ENCODE data around the gene ACRBP.

The ACRBP gene

DNA sequence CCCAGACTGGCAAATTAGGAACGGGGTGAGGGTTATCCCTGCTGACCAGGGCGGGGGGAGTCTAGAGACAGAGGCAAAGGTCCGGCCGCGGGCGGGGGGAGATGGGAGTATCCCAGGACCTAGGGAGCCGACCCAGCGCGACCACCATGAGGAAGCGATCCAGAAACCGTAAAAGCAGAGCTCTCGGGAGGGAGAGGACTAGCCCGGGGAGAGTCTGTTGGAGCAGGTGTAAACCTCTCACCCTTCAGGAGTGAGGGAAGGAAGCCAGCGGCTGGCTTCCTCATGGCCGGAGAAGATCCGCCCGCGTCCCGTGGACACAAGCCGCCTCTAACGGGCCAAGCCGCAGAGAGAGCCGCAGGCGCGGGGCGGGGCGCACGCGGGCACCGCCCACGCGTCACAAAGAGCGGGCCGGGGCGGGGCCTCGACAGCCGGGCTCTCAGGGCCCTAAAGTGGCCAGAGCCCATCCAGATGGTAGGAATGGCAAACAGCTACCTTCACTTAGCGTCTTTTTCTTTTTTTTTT is at the start of gene ACRBP:
Gene ACRBP (minus strand): TSS at position 350 of the 522 bp plus-strand sequence. CDS start 66 bp downstream, at position 284.
- DNase-seq (ENCODE audit: low spot score): peak; percentile 43

- DNase-seq (ENCODE audit: low spot score): no peak
Observed at GRCh38 chr12:6695313-6696045, 48.2 kb upstream of the ACRBP start.

DNA sequence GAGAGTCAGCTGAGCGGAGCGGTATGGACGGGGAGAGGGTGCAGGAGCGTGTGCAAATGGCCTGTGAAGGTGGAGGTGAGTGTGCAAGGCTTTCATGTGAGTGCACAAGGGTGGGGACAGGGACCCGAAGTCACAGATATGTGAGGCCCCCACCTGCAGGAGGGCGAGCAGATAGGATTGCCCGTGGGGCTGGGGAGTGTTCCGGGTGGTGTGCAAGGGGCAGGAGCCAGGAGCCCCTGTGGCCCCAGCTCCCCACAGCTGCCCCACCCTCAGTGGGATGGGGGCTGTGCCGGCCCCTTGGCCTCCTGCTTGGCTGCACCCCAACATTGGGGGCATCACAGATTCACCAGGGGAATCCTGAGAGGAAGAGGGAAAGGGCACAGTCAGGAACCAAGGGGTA is 47.5 kb upstream of the ACRBP start:
- DNase-seq (ENCODE audit: low spot score): no peak

- no peak for DNase-seq (ENCODE audit: low spot score)
Observed at GRCh38 chr12:6693832-6694355, 46.7 kb upstream of the ACRBP start.

DNA sequence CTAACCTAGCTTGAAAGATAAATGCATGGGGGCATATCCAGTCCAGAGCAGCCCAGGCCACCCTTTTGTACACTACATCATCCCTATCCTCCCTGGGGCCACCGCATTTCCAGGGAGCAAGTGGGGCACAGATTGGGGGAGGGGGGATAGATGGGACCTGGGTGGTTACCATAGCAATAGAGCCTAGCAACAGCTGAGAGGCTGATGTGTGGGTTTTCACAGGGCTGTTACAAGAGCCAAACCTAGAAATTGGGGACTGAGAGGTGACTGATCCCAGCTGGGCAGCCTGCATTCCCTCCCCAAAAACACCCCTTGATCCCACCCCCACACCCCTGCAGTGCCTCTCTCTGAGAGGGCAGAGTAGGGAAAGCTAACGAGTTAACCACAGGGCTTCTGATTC is 45.7 kb upstream of the ACRBP start:
- DNase-seq (ENCODE audit: low spot score): no peak

- DNase-seq (ENCODE audit: low spot score): no peak
Observed at GRCh38 chr12:6691473-6691872, 44.2 kb upstream of the ACRBP start.

DNA sequence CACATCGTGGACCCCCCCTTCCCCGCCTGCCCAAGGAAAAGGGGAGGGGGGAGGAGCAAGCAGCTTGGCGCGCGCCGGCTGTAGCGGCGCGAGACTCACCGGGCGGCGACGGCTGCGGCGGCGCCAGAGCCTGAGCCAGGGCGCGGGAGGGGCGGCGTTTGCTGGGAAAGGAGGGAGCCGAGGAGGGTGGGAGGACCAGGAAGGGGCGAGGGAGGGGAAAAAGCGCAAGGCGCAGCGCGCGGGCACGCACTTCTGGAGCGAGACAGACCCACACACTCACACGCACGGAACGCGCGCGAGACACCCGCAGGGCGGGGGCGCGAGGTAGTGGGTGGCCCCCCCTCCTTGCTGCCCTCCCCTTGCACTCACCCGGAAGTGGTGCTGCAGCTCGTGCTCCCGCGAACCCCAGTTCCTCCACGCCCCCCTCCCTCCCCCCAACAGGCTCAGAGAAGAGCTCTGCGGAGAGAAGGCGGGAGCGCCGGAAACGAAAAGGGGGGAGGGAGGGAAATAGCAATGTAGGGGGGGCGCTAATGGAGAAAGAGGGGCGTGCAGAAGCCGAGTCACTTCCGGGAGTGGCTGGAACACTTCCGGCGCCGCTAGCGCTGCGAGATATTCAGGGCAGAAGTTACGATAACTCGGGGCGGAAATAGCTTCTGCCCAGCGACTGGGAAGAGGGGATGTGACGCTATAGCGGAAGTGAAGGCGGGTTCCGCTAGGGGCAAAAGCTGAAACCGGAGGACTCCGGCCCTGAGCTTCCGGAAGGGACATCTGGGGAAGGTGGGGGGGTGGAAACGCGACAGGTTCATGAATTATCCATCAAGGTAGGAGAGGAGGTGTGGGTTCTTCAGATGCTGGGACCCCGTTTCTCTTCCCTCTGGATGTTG is 42.0 kb upstream of the ACRBP start, which contains the start of gene ZNF384:
Gene ZNF384 (minus strand): TSS at position 377 of the 884 bp plus-strand sequence. CDS start 9,855 bp downstream, outside the sequence.
- DNase-seq (ENCODE audit: low spot score): peak; percentile 97

GRCh38 chr12:6688543-6688998 is 41.3 kb upstream of the ACRBP start:
- DNase-seq (ENCODE audit: low spot score): no peak

DNA sequence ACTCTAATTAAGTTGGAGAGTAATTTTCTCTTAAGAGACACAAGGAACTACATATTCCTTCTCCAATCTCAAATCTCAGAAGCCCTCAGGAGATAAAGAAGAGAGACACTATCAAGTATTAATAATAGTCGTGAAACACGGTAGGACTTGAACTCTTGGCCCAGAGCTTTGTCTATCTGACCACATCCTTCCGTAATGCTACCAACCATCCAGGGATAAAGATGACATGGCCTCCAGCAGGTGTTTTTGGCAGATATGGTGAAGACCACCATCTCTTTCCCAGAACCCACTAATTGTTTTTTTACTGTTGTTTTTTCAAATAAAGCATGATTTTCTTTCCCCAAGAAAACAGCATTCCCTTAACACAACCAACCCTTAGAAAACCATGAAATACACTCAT is 38.6 kb upstream of the ACRBP start:
- no peak for DNase-seq (ENCODE audit: low spot score)

DNA sequence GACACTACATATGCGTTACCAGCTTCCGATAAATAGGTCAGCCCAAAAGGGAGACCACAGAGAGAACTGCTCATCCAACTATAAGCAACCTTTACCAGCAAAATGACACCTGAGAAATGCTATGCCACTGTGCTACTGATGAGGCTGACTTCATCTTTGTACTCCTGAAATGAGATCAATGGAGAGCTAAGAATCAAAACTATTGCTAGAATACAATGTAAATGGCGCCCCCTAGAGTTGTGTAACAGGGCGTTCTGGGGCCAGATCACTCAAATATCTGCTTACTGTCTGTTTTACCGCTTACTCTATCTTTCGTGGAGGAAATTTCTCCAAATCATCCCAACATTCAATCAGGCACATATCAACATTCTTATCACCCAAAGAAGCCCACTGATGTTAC is 37.4 kb upstream of the ACRBP start:
- DNase-seq (ENCODE audit: low spot score): peak; percentile 79

DNA sequence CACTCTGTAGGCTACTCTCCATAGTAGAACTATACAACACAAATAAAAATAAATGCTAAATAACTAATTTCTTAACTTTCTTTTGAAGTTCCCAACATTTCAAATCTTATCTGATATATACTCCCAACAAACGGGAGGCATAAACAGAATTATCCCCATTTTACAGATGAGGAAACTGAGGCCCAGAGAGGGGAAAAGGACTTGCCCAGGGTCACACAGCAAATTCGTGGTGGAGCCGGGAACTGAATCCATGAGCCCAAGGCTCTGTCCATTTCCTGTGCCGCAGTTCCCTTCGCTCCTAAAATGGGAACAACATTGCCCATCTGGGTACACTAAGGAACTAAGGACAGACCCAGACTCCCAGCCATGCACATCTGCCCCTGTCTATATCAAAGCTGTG is 29.7 kb upstream of the ACRBP start:
- DNase-seq (ENCODE audit: low spot score): no peak

GRCh38 chr12:6672143-6672542 is 24.9 kb upstream of the ACRBP start:
- no peak for DNase-seq (ENCODE audit: low spot score)

DNA sequence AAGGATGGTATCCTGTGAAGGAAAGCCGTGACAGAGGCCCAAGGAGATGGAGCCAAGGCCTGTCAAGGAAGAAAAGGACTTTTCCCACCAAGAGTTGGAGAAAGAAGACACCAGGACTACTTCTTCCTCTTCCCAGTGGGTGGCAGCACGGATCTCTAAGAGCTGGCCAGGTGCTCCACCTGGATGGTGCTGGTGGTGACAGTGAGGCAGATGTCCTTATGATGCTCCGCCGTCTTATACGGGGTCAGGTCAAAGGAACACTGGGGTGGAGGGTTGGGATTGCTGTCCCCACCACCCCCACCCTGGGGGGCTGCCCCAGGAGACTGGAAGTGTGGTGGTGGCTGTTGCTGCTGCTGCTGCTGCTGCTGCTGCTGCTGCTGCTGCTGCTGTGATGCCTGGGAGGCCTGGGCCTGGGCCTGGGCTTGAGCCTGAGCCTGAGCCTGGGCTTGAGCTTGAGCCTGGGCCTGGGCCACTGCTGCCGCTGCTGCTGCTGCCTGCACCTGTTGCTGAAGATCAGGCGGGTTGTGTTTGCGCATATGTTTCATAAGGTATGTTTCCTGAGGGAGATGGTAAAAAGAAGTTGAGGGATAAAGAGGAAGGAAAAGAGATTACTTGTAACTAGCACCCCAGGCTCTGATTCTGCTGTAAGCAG is 20.5 kb upstream of the ACRBP start:
- no peak for DNase-seq (ENCODE audit: low spot score)

DNA sequence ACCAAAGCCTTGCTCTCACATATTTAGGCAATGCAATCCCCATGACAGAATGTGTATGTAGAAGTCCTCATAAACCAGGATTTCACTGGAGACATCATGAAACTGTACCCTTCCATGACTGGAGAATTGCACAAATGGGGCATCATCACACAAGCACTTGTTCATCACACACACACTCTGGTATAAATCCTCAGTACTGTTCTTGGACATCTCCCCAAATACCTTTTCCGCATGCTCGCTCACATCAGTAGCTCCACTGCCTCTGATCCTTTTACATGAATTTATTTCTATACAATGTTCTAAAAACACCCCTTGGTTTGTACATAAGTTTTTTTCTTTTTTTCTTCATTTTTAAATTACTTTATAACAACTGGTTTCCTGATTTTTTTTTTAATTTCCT is 19.0 kb upstream of the ACRBP start:
- no peak for DNase-seq (ENCODE audit: low spot score)

GRCh38 chr12:6664902-6665301 is 17.7 kb upstream of the ACRBP start:
- DNase-seq (ENCODE audit: low spot score): no peak

DNA sequence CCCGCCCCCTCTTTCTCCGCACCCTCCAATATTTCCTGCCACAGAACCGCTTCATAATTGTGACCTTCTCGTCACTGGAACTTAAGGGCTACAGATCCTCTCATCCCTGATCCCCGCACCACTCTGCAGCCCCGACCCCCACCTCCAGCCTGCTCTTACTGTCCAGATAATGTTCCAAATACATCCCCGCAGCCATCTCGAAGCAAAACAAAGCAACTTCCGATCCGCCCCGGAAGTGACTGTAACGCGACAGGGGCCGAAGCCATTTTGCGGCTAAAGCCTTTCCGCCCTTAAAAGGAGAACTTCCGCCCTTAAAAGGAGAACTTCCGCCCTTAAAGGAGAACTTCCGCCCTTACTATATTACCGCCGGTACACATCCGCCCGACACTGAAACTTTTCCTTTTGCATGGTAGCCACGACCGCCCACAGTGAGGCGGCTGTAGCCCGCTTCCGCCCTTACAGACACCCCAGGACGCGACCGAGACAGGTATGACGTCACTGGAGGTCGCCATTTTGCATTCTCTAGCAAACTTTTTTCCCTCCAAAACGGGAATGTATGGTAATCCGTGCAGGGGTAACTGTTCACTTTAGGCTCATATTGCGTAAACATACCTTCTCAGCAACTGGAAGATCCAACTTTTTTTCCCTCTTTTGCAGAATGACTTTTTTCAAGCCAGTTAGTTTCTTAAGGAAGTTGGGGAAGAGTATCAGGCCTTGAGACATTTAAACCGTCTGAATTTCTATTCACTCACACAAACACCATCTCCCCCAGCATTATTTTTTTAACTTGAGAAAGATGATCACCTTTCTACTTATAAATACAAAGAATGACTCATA is 15.9 kb upstream of the ACRBP start, which contains the start of gene ING4:
Gene ING4 (minus strand): TSS at position 214 of the 837 bp plus-strand sequence. CDS start 18 bp downstream, at position 196.
- DNase-seq (ENCODE audit: low spot score): peak; percentile 99

DNA sequence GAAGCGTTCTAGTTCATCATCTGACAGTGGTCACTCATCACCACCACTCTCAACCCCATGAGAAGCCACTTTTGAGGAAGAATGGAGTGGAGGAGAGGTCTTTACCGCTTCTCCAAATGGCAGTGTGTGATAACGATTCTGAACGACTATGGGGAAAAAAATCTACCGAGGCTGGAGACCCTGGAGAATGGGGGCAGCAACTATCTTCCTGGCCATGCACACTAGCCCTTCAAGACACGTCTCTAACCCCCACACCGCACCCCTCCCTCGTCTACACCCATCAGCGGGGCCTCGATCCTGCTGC is 15.3 kb upstream of the ACRBP start:
- DNase-seq (ENCODE audit: low spot score): no peak

DNA sequence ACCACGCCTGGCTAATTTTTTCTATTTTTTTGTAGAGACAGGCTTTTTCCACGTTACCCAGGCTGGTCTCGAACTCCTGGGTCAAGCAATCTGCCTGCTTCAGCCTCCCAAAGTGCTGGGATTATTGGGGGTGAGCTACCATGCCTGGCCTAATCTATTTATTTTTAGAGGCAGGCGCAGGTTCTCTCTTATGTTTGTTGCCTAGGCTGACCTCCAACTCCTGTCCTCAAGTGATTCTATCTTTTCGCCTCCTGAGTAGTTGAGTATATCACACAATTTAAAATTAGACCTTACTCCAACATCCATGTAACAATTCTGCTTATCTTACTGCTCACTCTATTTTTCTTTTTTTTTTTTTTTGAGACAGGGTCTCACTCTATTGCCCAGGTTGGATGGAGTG is 6.8 kb upstream of the ACRBP start:
- DNase-seq (ENCODE audit: low spot score): no peak

- DNase-seq (ENCODE audit: low spot score): no peak
Observed at GRCh38 chr12:6653342-6653741, 6.1 kb upstream of the ACRBP start.

GRCh38 chr12:6652391-6652790 is 5.2 kb upstream of the ACRBP start:
- DNase-seq (ENCODE audit: low spot score): no peak

GRCh38 chr12:6650832-6651231 is 3.6 kb upstream of the ACRBP start:
- no peak for DNase-seq (ENCODE audit: low spot score)
